HUES6 (cell line): Measurements from ENCODE around the gene MIA2.

Experiments
- H3K27ac ChIP-seq: 2 replicates; pipeline ENCODE4 v1.7.0; 2013; ENCODE audit warnings: low read depth, mild to moderate bottlenecking, low read length, inconsistent platforms
- H3K27me3 ChIP-seq: 2 replicates; pipeline ENCODE4 v1.6.1; 2013; ENCODE audit warnings: low read length; ENCODE audit not compliant: control insufficient read depth, insufficient read depth
- H3K36me3 ChIP-seq: 2 replicates; pipeline ENCODE4 v1.6.1; 2013; ENCODE audit warnings: low read length; ENCODE audit not compliant: control insufficient read depth, insufficient read depth
- H3K4me1 ChIP-seq: 2 replicates; pipeline ENCODE4 v1.6.1; 2013; ENCODE audit warnings: low read length; ENCODE audit not compliant: control insufficient read depth, insufficient read depth
- H3K4me3 ChIP-seq: 2 replicates; pipeline ENCODE4 v1.5.1; 2013; ENCODE audit warnings: low read depth, low read length
- H3K9ac ChIP-seq: one replicate; pipeline ENCODE4 v1.6.1; 2013; ENCODE audit warnings: mild to moderate bottlenecking, low read length
- H3K9me3 ChIP-seq: 2 replicates; pipeline ENCODE4 v1.6.1; 2013; ENCODE audit warnings: low read depth, low read length; ENCODE audit not compliant: control insufficient read depth, insufficient read depth

MIA2 gene

DNA sequence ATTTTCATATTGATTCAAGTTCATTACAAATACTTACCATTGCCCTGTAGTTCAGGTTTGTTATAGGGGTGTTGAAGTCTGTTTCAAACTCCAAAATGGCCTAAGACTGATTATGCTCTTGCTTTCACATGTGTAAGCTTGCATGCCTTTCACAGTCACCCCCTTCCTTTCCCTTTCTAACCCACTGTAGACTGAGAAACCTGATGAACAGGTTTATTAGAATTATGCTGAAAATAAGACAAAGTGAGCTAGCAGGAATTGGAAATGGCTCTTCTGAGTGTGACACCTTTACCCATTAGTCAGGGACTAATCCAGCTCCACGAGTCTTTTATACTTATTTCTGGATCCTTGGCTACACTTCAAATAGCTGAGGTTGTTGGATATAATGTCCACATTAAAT lies 159.6 kb downstream of the MIA2 start:
- no peak overlapping the region for H3K27ac ChIP-seq
- no peak overlapping the region for H3K9ac ChIP-seq
- H3K9me3 ChIP-seq, result no peaks in the 10 kb centered on the region
- peaks cover 8% of the 10 kb centered on the region; the same call in 1 of the 2 replicates for H3K36me3 ChIP-seq
- H3K27me3 ChIP-seq, result no peaks in the 10 kb centered on the region
- H3K4me1 ChIP-seq, result no peaks in the 10 kb centered on the region
- H3K4me3 ChIP-seq, result no peak overlapping the region

DNA sequence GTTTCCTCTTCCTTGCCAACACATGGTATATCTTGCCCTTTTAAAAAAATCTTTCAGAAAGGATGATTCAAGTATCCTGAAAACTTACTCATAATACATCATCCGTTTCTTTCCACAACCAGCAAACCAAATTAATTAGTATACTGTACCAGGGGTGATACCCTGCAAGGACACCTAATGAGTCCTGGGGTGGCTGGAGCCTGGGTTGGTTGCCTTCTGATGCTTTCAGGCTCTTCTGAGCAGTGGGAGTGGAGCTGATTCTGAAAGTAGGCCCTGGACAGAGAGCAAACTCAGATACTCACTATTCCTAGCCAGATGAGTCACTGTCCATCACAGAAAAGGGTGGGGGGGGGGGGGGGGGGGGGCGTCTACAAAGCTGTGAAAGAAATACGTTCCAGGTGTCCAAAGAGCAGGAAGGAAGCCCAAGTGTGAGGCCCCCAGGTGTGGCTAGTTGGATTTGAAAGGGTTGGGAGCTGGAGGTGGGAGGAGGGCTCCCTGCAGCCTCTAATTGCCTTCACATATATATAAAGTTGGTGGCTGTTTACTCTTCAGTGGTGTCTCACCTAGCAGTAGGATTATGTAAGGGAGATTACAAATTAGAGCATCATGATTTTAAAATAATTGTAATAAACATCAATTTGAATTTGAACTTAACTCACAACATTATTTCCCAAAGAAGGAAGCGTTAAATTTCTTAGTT lies 162.0 kb downstream of the MIA2 start:
- Histone ChIP-seq H3K27ac (no peak overlapping the region), H3K4me3 (no peak overlapping the region), H3K9ac (no peak overlapping the region), H3K36me3 (peaks cover 11% of the 10 kb centered on the region), H3K9me3 (no peaks in the 10 kb centered on the region), H3K27me3 (no peaks in the 10 kb centered on the region), H3K4me1 (no peaks in the 10 kb centered on the region)

DNA sequence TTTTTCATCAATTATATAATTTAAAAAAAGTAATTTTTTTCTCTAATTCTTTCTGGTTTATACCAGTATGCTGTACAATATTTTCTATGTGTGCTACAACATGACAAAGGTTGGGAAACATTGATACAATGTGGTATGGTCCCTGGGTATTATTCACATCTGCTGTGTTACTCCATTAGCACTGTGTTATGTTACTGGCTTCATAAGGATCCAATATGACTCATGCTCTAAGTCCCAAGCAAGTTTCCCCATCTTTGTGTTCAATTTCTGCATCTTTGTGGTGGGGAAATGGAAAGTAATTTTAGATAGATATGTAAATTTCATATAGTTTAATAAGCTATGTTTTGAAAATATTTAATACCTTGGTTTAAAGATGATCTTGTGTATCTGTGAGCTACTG lies 162.7 kb downstream of the MIA2 start:
- no peaks in the 10 kb centered on the region for H3K27me3 ChIP-seq
- H3K4me3 ChIP-seq, result no peak overlapping the region
- H3K9me3 ChIP-seq, result no peaks in the 10 kb centered on the region
- no peak overlapping the region for H3K9ac ChIP-seq
- H3K27ac ChIP-seq, result no peak overlapping the region
- peaks cover 16% of the 10 kb centered on the region for H3K36me3 ChIP-seq
- no peaks in the 10 kb centered on the region for H3K4me1 ChIP-seq

DNA sequence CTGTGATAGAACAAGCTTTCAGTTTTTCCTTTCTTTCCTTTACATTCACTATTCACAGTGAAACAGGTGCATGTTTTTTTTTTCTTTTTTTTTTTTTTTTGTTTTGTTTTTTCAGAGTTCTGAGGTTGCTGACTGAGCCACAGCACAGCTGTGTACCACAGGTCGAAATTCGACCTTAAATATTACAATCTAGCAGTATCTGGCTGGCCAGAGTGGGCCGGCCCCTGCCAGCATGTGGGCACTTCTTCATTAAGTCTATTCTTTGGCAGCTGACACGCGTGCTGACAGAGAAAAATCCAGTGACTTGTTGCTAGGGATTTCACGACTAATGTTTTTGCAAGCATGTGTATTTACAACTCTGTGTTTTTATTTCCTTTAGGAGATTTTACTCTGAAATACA lies 164.7 kb downstream of the MIA2 start:
- H3K9ac ChIP-seq, result no peak overlapping the region
- H3K36me3 ChIP-seq, result peaks cover 17% of the 10 kb centered on the region

DNA sequence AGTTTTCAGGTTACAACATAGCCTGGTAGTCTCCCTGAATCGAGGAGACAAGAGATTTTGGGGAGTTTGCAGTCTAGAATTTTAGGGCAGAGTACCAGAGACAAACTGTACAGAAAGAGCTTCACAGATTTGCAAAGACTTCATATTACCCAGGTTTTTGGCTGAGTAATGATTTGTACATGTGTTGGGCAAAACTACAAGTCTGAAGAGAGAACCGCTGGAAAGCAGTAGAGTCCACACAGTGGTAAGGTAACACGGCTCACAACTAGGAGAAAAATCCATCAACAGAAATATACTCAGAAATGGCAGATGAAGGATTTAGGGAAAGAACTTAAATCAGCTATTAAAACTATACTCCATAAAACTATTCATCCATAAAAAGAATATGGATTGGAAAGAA lies 172.8 kb downstream of the MIA2 start:
- Histone ChIP-seq H3K27ac (no peak overlapping the region), H3K9me3 (no peaks in the 10 kb centered on the region), H3K27me3 (no peaks in the 10 kb centered on the region), H3K36me3 (peaks cover under 1% of the 10 kb centered on the region; the same call in 1 of the 2 replicates), H3K4me1 (no peaks in the 10 kb centered on the region), H3K9ac (no peak overlapping the region), H3K4me3 (no peak overlapping the region)

More for the DNA sequence above, 164.7 kb downstream of the MIA2 start:
- Histone ChIP-seq H3K27ac (no peak overlapping the region), H3K4me1 (no peaks in the 10 kb centered on the region), H3K4me3 (no peak overlapping the region), H3K9me3 (no peaks in the 10 kb centered on the region), H3K27me3 (no peaks in the 10 kb centered on the region)

DNA sequence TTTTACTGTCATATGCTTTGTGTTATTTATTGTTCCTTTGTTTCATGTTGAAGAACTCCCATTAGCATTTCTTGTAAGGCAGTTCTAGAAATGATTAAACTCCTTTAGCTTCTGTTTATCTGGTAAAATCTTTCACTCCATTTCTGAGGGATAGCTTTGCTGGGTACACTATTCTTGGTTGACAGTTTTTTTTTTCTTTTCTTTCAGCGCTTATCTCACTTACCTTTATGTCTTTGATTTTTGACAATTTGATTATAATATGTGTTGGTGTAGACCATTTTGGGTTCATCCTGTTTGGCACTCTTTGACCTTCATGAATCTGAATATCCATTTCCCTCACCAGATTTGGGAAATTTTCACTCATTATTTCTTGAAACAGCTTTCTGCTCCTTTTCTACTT lies 182.4 kb downstream of the MIA2 start:
- H3K9ac ChIP-seq, result no peak overlapping the region
- no peak overlapping the region for H3K4me3 ChIP-seq
- H3K27me3 ChIP-seq, result no peaks in the 10 kb centered on the region
- no peaks in the 10 kb centered on the region for H3K4me1 ChIP-seq
- H3K9me3 ChIP-seq, result peaks cover 21% of the 10 kb centered on the region; the same call in 1 of the 2 replicates
- H3K27ac ChIP-seq, result no peak overlapping the region
- H3K36me3 ChIP-seq, result no peaks in the 10 kb centered on the region

DNA sequence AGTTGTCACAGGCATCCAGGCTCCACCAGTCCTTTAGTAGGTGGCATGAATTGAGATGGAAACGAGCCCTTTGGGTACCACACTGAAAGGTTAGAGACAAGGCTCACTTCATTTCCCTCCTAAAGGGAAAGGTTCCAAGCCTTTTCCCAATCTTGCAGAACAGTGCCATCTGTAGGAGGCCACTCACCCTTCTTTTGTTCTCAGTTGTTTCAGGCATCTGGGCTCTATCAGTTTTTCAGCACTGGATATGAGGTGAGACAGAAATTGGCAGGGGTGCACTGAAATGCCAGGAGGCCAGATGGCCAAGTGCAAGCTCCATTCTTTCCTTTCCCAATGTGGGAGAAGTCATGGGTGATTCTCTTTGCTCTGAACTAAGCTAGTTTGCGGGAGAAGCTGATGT lies 183.3 kb downstream of the MIA2 start:
- Histone ChIP-seq H3K9ac (no peak overlapping the region), H3K9me3 (peaks cover 21% of the 10 kb centered on the region; the same call in 1 of the 2 replicates), H3K27me3 (no peaks in the 10 kb centered on the region), H3K27ac (no peak overlapping the region), H3K36me3 (no peaks in the 10 kb centered on the region), H3K4me1 (no peaks in the 10 kb centered on the region), H3K4me3 (no peak overlapping the region)

DNA sequence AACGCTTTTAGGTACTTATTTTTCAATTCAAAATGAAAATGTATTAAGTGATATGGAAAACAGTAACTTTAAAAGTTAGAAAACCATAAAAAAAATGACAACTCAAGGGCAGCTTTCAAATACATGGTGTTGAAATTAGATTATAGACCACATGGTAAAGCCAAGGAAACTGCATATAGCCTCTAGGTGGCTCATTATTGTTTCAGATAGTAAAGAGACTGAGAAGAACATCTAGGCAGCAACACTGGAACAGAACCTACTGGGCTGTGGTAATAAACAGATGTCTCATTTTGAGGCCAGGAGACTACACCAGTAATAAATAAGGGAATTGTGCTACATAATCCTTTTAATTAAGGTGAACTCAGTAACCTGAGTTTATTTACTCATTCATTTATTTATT lies 185.6 kb downstream of the MIA2 start:
- H3K36me3 ChIP-seq, result no peaks in the 10 kb centered on the region
- no peak overlapping the region for H3K9ac ChIP-seq
- H3K4me1 ChIP-seq, result no peaks in the 10 kb centered on the region
- peaks cover 21% of the 10 kb centered on the region; the same call in 1 of the 2 replicates for H3K9me3 ChIP-seq
- no peak overlapping the region for H3K27ac ChIP-seq
- no peak overlapping the region for H3K4me3 ChIP-seq
- H3K27me3 ChIP-seq, result no peaks in the 10 kb centered on the region

DNA sequence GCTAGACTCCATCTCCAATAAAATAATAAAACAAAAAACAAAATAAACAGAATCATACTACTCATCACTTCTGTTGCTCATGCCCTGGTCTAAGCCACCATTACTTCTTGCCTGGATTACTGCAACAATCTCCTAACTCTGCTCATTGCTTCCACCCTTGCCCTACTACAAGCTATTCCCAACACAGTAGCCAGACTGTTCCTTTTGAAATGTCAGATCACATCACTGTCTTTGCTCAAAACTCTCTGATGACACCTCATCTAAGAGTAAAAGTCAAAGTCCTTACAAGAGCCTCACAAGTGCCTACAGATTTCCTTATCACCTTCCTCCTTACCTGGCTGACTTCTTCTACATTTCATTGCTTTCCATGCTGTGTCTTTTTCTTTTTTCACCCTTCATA lies 188.5 kb downstream of the MIA2 start:
- H3K9ac ChIP-seq, result no peak overlapping the region
- H3K4me3 ChIP-seq, result no peak overlapping the region
- H3K27ac ChIP-seq, result no peak overlapping the region
- H3K27me3 ChIP-seq, result no peaks in the 10 kb centered on the region
- H3K4me1 ChIP-seq, result peaks cover 5% of the 10 kb centered on the region; the same call in 1 of the 2 replicates
- H3K36me3 ChIP-seq, result no peaks in the 10 kb centered on the region
- no peaks in the 10 kb centered on the region; the same call in 1 of the 2 replicates for H3K9me3 ChIP-seq

DNA sequence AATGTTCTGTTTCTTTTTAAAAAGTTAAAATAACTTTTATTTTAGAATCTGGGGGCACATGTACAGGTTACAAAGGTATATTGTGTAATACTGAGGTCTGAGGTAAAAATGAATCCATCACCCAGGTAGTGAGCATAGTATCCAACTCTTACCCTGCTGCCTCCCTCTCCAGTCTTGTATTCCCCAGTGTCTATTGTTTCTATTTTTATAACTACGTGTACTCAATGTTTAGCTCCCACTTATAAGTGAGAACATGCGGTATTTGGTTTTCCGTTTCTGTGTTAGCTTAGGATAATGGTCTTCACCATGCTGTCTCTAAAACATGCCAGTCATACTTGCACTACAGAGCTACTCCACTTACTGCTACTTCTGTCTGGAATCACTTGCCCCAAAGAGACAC lies 190.1 kb downstream of the MIA2 start:
- no peaks in the 10 kb centered on the region for H3K9me3 ChIP-seq
- peaks cover 5% of the 10 kb centered on the region; the same call in 1 of the 2 replicates for H3K4me1 ChIP-seq
- H3K27ac ChIP-seq, result no peak overlapping the region
- no peak overlapping the region for H3K4me3 ChIP-seq
- H3K36me3 ChIP-seq, result no peaks in the 10 kb centered on the region
- H3K9ac ChIP-seq, result no peak overlapping the region
- H3K27me3 ChIP-seq, result no peaks in the 10 kb centered on the region

DNA sequence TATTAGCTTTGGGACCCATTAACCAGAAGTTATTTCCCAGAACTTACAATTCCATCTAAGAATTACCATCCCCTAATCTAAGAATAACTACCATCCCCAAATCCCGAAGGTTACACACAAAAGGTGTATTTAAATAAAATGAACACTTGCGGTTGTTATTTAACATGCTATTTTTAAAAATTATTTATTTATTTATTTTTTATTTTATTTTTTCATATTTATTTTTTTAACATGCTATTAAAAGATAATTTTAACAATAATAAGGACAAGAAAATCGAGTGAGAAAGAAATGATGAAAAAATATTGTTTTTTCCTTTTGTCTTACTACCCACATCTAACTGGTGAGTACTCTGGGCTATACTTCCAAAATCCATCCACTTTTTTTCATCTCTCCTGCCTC lies 192.2 kb downstream of the MIA2 start:
- Histone ChIP-seq H3K9ac (no peak overlapping the region), H3K27me3 (no peaks in the 10 kb centered on the region)

More for the DNA sequence above, 192.2 kb downstream of the MIA2 start:
- Histone ChIP-seq H3K9me3 (no peaks in the 10 kb centered on the region), H3K36me3 (no peaks in the 10 kb centered on the region), H3K4me1 (peaks cover 7% of the 10 kb centered on the region), H3K27ac (no peak overlapping the region), H3K4me3 (no peak overlapping the region)
